ENCODE data around the gene CFHR5.
"Not testable (repeated sequence)": the region's sequence is repeated elsewhere in the genome, so short reads cannot be mapped to it uniquely, and the experiment has no call there.

Gene CFHR5

DNA sequence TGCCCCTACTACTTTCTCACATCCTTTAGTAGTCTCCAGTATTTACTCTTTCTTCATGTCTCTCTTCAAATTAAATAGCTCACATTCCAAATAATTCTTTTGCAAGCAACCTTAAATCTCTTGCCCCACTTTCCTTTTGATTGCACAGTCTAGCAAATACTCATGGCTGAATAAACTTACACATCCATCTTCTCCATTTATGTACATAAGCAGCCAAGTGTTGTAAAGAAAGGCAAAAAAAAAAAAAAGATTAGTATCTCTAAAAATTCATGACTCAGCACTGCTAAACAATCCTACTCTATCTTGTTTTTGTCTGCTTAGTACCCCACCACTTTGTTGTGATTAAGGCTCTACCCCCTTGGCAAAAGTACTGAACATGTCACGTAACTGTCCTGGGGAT lies 47.1 kb downstream of the CFHR5 start:
- no peak for DNase-seq (ENCODE audit: low spot score)

GRCh38 chr1:197027359-197027758 lies 50.0 kb downstream of the CFHR5 start:
- TF ChIP-seq, protein P1, sequence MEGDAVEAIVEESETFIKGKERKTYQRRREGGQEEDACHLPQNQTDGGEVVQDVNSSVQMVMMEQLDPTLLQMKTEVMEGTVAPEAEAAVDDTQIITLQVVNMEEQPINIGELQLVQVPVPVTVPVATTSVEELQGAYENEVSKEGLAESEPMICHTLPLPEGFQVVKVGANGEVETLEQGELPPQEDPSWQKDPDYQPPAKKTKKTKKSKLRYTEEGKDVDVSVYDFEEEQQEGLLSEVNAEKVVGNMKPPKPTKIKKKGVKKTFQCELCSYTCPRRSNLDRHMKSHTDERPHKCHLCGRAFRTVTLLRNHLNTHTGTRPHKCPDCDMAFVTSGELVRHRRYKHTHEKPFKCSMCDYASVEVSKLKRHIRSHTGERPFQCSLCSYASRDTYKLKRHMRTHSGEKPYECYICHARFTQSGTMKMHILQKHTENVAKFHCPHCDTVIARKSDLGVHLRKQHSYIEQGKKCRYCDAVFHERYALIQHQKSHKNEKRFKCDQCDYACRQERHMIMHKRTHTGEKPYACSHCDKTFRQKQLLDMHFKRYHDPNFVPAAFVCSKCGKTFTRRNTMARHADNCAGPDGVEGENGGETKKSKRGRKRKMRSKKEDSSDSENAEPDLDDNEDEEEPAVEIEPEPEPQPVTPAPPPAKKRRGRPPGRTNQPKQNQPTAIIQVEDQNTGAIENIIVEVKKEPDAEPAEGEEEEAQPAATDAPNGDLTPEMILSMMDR (IDR thresholded peaks at IDR 0.05; ENCODE audit: extremely low read depth, missing control alignments): no peak
- no peak for DNase-seq (ENCODE audit: low spot score)

More for the DNA sequence above, 47.1 kb downstream of the CFHR5 start:
- TF ChIP-seq, protein P1 (IDR thresholded peaks at IDR 0.05; ENCODE audit: extremely low read depth, missing control alignments): no peak

- DNase-seq (ENCODE audit: low spot score): no peak
- TF ChIP-seq, protein P1 (IDR thresholded peaks at IDR 0.05; ENCODE audit: extremely low read depth, missing control alignments): no peak
Measured at GRCh38 chr1:197029749-197030148, 52.4 kb downstream of the CFHR5 start.

DNA sequence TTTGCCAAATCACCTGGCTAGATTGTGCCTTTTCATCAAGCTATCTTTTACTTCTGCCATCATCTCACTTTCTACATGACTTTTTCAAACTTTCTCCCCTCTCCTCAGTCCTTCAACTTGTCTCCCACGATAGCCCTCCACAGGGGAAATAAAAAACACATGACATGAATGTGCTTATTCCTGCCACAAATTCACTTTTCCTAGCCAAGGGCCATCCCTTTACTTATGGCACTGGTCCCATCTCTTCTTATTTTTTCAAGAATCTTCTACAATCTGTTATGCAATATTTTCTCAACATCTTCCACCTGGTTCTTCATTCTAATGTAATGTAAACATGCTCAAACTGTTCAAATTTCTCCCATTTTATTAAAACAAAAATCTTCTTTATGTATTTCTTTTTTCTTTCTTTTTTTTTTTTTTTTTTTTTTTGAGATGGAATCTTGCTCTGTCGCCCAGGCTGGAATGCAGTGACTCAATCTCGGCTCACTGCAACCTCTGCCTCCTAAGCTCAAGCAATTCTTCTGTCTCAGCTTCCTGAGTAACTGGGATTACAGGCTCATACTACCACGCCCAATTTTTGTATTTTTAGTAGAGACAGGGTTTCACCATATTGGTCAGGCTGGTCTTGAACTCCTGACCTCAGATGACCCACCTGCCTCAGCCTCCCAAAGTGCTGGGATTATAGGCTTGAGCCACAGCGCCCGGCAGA lies 57.4 kb downstream of the CFHR5 start:
- DNase-seq (ENCODE audit: low spot score): not testable (repeated sequence)

- TF ChIP-seq, protein P1 (IDR thresholded peaks at IDR 0.05; ENCODE audit: extremely low read depth, missing control alignments): no peak
- no peak for DNase-seq (ENCODE audit: low spot score)
Measured at GRCh38 chr1:197036861-197037260, 59.5 kb downstream of the CFHR5 start.

DNA sequence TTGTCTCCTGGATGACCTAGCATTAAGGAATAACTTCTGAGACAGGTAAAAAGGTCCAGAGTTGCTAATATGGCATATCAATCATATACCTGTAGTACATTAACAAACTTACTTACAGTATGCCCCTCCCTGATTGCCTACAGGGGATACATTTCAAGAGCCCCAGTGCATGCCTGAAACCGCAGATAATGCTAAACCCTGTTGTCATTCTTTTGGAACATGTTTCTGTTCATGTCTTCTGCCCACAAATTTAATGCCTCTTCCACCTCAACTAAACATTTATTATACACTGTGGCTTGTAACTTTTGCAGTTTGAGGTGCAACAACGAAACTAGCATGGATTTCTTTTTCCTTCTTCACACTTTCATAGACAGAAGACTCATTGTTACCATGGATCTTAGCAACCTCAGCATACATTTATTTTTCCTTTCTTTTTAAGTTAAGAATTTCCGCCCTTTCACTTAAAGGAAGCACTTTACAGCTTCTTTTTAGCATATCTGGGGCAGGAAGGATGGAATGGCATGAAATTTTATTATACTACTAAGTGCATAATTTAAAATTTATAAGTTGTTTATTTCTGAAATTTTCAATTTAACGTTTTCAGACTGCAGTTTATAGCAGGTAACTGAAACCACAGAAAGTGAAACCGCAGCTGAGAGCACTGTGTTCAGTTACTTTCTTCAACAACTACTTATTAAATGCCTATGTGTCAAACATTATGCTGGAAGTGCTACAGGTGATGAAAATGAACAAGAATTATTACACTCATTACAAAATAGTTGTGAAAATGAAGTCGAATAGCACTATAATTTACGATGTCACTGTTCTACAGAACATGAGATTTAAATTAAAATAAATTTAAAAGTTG lies 64.4 kb downstream of the CFHR5 start:
- TF ChIP-seq, protein P1 (IDR thresholded peaks at IDR 0.05; ENCODE audit: extremely low read depth, missing control alignments): no peak
- DNase-seq (ENCODE audit: low spot score): no peak

GRCh38 chr1:197042676-197043341 lies 65.5 kb downstream of the CFHR5 start:
- TF ChIP-seq, protein P1 (IDR thresholded peaks at IDR 0.05; ENCODE audit: extremely low read depth, missing control alignments): no peak
- DNase-seq (ENCODE audit: low spot score): no peak
